Endothelial cell of umbilical vein (primary cell): ENCODE measurements around the gene FAM221B. TPM values are rescaled to one million over a fixed set of nuclear protein-coding genes. Genes with fewer than 3 reads are reported as not detected.

Experiments
- BruUV-seq: library from RNA; stranded (reverse); fragments of 400-500 nt; replicated peaks from 2 replicates; lab custom pipeline; 2021; lab: Mats Ljungman, UMichigan
- CTCF ChIA-PET: fragments of 300-600, 350-600 bp; sonication (Branson Sonifier 250); formaldehyde crosslinking; loops from one replicate; lab custom pipeline; 2021; ENCODE audit warnings: antibody characterized with exemption, inconsistent platforms; lab: Charles Lee
- POLR2A ChIA-PET: fragments of 300-600, 350-600 bp; sonication (Branson Sonifier 250); formaldehyde crosslinking; loops from one replicate; lab custom pipeline; 2021; ENCODE audit warnings: antibody characterized with exemption, inconsistent platforms; lab: Charles Lee
- DNase-seq: peaks from one replicate; pipeline ENCODE4 v3.0.0-alpha.2; 2011; ENCODE audit warnings: low read depth, low spot score
- FAIRE-seq: peaks from 2 replicates; lab custom pipeline; 2011; peaks lifted over from hg19 to GRCh38; lab: Jason Lieb, UNC
- H2AFZ ChIP-seq: 2 replicates; pipeline ENCODE4 v1.6.0; 2012; ENCODE audit warnings: low read depth, low read length, control low read depth, inconsistent platforms
- H3K27ac ChIP-seq: 2 replicates; pipeline ENCODE4 v1.5.1; 2011; ENCODE audit warnings: low read depth, mild to moderate bottlenecking, control low read depth, low read length, moderate library complexity; ENCODE audit not compliant: insufficient read depth
- H3K27me3 ChIP-seq, 2 experiments: 2 replicates each; pipeline versions ENCODE4 v1.6.0 to v1.6.1; 2011; ENCODE audit warnings: low read length in 2 of 2, mixed read lengths in 1 of 2; ENCODE audit not compliant: control insufficient read depth in 2 of 2, insufficient read depth in 2 of 2
- H3K36me3 ChIP-seq, 2 experiments: 2 replicates in 1 of 2; 3 replicates in 1 of 2; pipeline ENCODE4 v1.5.1; 2011; ENCODE audit warnings: low read length in 2 of 2, mild to moderate bottlenecking in 1 of 2, moderate library complexity in 1 of 2; ENCODE audit not compliant: control insufficient read depth in 2 of 2, insufficient read depth in 2 of 2; ENCODE audit errors: extremely low read depth in 1 of 2
- H3K4me1 ChIP-seq: 3 replicates; pipeline ENCODE4 v1.5.1; 2011; ENCODE audit warnings: mild to moderate bottlenecking, low read length; ENCODE audit not compliant: control insufficient read depth, insufficient read depth; ENCODE audit errors: extremely low read depth
- H3K4me2 ChIP-seq: 2 replicates; pipeline ENCODE4 v1.6.1; 2011; ENCODE audit warnings: low read length, control low read depth, mixed read lengths; ENCODE audit not compliant: insufficient read depth
- H3K4me3 ChIP-seq, 3 experiments: fragments of 200-600 bp in 1 of 3; sonication (generic), shearing (Covaris generic) in 1 of 3; replicated peaks in 1 of 3; 2 replicates each; pipeline ENCODE4 v1.5.1; 2011 to 2016; ENCODE audit warnings: control low read depth in 3 of 3, low read length in 3 of 3, mild to moderate bottlenecking in 2 of 3, inconsistent platforms in 1 of 3, low read depth in 1 of 3, moderate library complexity in 1 of 3; ENCODE audit not compliant: insufficient read depth in 1 of 3
- H3K79me2 ChIP-seq: 2 replicates; pipeline ENCODE4 v1.6.0; 2012; ENCODE audit warnings: low read length, inconsistent platforms; ENCODE audit not compliant: control insufficient read depth, insufficient read depth
- H3K9ac ChIP-seq: replicated peaks from 2 replicates; pipeline ENCODE3; 2011; ENCODE audit warnings: low read length, control low read depth; ENCODE audit not compliant: insufficient read depth; ENCODE audit errors: extremely low read depth
- H3K9me1 ChIP-seq: replicated peaks from 3 replicates; pipeline ENCODE4 v1.6.0; 2011; ENCODE audit warnings: mild to moderate bottlenecking, low read length; ENCODE audit not compliant: control insufficient read depth, insufficient read depth; ENCODE audit errors: extremely low read depth
- H3K9me3 ChIP-seq: replicated peaks from 2 replicates; pipeline ENCODE4 v1.5.1; 2012; ENCODE audit warnings: low read length, inconsistent platforms; ENCODE audit not compliant: control insufficient read depth, insufficient read depth
- H4K20me1 ChIP-seq: replicated peaks from 2 replicates; pipeline ENCODE3; 2011; ENCODE audit warnings: mild to moderate bottlenecking, low read length; ENCODE audit not compliant: control insufficient read depth, insufficient read depth; ENCODE audit errors: extremely low read depth
- FOS ChIP-seq: IDR thresholded peaks from 2 replicates; pipeline ENCODE4 v1.6.1; 2011; ENCODE audit warnings: mild to moderate bottlenecking, low read length, moderate library complexity, borderline replicate concordance; ENCODE audit not compliant: insufficient read depth
- GATA2 ChIP-seq: IDR thresholded peaks from 2 replicates; pipeline ENCODE4 v1.7.0; 2011; ENCODE audit warnings: low read depth, mild to moderate bottlenecking, moderate library complexity, mixed read lengths, low read length; ENCODE audit not compliant: insufficient read length, insufficient read depth
- JUN ChIP-seq: IDR thresholded peaks from 2 replicates; pipeline ENCODE4 v1.6.1; 2011; ENCODE audit warnings: borderline replicate concordance, low read depth; ENCODE audit not compliant: insufficient read length, insufficient read depth
- MAX ChIP-seq: IDR thresholded peaks from 2 replicates; pipeline ENCODE4 v1.6.1; 2011; ENCODE audit not compliant: insufficient read depth, insufficient read length
- MYC ChIP-seq: IDR thresholded peaks from one replicate; pipeline ENCODE4 v1.6.1; 2011; ENCODE audit warnings: mild to moderate bottlenecking, low read depth, low read length
- POLR2A ChIP-seq: IDR thresholded peaks from 2 replicates; pipeline ENCODE4 v1.6.1; 2012; ENCODE audit warnings: low read depth, mild to moderate bottlenecking, control low read depth, low read length
- POLR2AphosphoS5 ChIP-seq: IDR thresholded peaks from 2 replicates; pipeline ENCODE4 v1.6.1; 2012; ENCODE audit warnings: low read depth, mild to moderate bottlenecking, control low read depth, low read length, moderate library complexity; ENCODE audit not compliant: insufficient read depth
- dilution Hi-C: fragments of 300-500 bp; cut with MboI; formaldehyde crosslinking; loops from one replicate; pipeline ENCODE4 v1.15.0; 2019; ENCODE audit warnings: low sequenced_read_pairs; ENCODE audit not compliant: extremely low pct_ligation_motif_present
- intact Hi-C: fragments of 100-400 bp; cut with micrococcal nuclease; formaldehyde crosslinking; loops from one replicate; pipeline ENCODE4 v1.10.0; 2022
- polyA plus RNA-seq, 4 experiments: library from polyadenylated mRNA; depleted of rRNA in 3 of 4; stranded (reverse) in 3 of 4; unstranded in 1 of 4; fragments of >200 nt; gene quantifications; 2 replicates each; pipeline versions ENCODE4 v1.2.1 to v1.2.3, GENCODE V29; 2011 to 2012; ENCODE audit warnings: missing spikeins in 1 of 4
- total RNA-seq: library from RNA; stranded (reverse); gene quantifications from 2 replicates; pipeline ENCODE4 v1.2.3, GENCODE V29; 2021
- TF ChIP-seq, protein P1 (sequence below), 2 donors: IDR thresholded peaks; 1 replicate in 1 of 2; 2 replicates in 1 of 2; pipeline ENCODE4 v1.5.1; 2011; ENCODE audit warnings: low read length in 2 of 2, mild to moderate bottlenecking in 2 of 2, moderate library complexity in 2 of 2, control low read depth in 1 of 2, inconsistent platforms in 1 of 2, low read depth in 1 of 2; ENCODE audit not compliant: insufficient read depth in 1 of 2; ENCODE audit errors: extremely low read depth in 1 of 2

FAM221B gene
- total and polyA plus RNA-seq, 2 donors (not counting 3 experiments of a cell fraction or from before 2014, with no cell fraction given): not detected

- Histone ChIP-seq H3K27ac (no peak overlapping the region), H3K4me3 (no peak overlapping the region), H3K4me1 (peaks cover 26% of the 10 kb centered on the region), H4K20me1 (no peaks in the 10 kb centered on the region), H3K9ac (no peak overlapping the region), H3K9me3 (no peaks in the 10 kb centered on the region), H3K4me2 (no peak overlapping the region), H3K9me1 (no peaks in the 10 kb centered on the region), H2AFZ (no peak overlapping the region), H3K36me3 (no peaks in the 10 kb centered on the region), H3K27me3 (no peaks in the 10 kb centered on the region), H3K79me2 (peaks cover 7% of the 10 kb centered on the region)
- no TSS peak for BruUV-seq
- POLR2A ChIA-PET: interaction anchor here (0.6 to 2.5 kb wide), 4 partner anchors 34 to 92 kb away, joined by 3 to 9 read pairs (median 4); partner anchors contain the start of genes GBA2 and RGP1
- DNase-seq (no peak), FAIRE-seq (no peak)
- dilution Hi-C loops (no loop called here), intact Hi-C loops (loop anchor here (1.0 to 2.0 kb wide), 6 partner anchors 25 to 233 kb away; partner anchors contain the start of gene HINT2)
- CTCF ChIA-PET: interaction anchor here (0.7 to 6.5 kb wide), 63 partner anchors 9 to 539 kb away, joined by 3 to 277 read pairs (median 6); partner anchors contain the start of genes CCDC107, CREB3, FAM221B and GBA2
- no peak for TF ChIP-seq JUN
- TF ChIP-seq MYC: no peak
- no peak for TF ChIP-seq FOS
- TF ChIP-seq POLR2A: no peak
- no peak for TF ChIP-seq MAX
- TF ChIP-seq, protein P1, sequence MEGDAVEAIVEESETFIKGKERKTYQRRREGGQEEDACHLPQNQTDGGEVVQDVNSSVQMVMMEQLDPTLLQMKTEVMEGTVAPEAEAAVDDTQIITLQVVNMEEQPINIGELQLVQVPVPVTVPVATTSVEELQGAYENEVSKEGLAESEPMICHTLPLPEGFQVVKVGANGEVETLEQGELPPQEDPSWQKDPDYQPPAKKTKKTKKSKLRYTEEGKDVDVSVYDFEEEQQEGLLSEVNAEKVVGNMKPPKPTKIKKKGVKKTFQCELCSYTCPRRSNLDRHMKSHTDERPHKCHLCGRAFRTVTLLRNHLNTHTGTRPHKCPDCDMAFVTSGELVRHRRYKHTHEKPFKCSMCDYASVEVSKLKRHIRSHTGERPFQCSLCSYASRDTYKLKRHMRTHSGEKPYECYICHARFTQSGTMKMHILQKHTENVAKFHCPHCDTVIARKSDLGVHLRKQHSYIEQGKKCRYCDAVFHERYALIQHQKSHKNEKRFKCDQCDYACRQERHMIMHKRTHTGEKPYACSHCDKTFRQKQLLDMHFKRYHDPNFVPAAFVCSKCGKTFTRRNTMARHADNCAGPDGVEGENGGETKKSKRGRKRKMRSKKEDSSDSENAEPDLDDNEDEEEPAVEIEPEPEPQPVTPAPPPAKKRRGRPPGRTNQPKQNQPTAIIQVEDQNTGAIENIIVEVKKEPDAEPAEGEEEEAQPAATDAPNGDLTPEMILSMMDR (IDR thresholded peaks at IDR 0.05; ENCODE audit: extremely low read depth in 1 of 2, insufficient read depth in 1 of 2, low read depth in 1 of 2, low read length in 2 of 2): no peak
- no peak for TF ChIP-seq POLR2AphosphoS5
- no peak for TF ChIP-seq GATA2
These were observed 38.5 kb downstream of the FAM221B start for GRCh38 chr9:35790025-35790384.
